NCI-H1092 treated with DMSO at 0.1 percent for 48 hours (cell line): ENCODE results near the gene SPECC1L.

Experiments
- DNase-seq: peaks from one replicate; lab custom pipeline; 2025; lab: John Stamatoyannopoulos, UW

The SPECC1L gene

DNA sequence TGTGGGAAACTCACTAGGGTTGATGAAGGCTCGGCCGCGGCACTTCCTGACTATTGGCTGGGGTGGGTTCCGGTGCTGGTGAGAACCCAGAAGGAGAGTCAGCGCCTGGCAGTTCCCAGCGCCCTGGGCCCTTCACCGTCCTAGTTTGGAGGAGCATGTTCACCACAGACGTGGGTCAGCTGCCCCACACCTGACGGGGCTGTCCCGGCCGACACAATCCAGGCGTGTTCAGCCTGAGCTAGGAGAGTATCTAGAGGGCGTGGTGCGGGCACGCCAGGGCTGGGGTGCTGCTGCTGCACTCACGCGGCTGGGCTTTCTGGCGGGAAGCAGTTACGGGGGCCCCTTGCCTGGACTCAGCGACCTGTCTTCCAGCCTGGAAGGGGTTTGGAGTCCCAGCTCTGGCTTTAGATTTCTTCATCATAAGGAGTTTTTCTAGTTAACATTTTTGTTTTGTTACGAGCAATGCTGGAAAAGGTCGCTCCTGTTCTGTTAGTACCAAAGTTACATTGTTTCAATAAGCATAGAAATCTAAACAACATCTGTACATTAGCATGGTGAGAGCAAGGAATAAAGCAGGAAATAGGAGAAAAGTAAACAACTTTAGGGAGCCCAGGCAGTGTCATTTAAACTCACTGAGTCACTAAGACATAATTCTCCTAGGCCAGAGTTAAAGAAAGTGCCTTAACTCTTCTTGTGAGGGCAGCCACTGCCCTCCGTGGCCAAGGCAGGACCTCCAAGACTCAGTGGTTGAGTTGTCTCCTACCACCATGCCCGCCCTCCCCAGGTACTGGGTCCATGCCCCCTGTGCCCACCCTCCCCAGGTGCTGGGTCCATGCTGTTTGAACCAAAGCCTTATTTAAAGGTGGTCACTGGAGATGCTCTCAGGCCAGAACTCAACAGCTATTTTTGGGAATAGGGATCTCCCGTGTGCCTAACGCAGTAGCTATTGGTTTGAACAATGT, 144.6 kb downstream of the SPECC1L start:
- no peak for DNase-seq

DNA sequence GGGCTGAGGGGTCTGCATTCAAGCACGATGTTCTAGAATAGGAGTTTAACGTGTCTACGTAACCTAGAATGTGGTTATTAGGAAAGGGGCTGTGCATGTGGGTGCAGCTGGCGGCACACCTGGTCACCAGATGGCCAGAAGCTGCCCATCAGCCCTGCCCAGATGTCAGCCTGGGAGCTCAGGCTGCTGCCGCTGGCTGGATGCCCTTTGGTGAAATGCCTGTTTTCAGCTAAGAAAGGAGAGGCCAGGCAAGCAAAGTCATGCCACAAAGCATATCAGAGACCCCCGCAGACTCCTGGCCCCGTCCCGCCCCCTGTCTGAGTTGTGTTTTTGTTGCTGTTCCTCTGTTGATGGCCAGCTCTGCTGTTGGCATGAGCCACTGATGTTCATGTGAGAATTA, 145.5 kb downstream of the SPECC1L start:
- no peak for DNase-seq

DNA sequence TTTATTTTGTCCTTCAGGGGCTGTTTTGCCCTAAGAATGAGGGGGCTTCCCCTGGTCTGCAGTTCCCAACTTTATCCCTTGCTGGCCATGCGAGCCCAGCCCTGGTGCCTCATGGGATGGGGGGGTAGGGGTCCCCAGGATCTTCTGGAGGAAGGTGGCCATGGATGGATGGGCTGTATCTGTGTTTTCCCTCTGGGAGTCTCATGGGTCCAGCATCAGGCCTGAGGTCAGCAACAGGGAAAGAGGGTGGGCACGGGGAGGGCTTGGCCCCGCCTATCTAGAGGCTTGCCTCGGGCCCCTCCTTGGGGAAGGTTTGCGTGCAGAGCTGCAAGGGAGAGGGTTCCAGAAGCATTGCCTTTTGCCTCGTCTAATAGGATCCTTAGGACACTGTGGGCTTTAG, 146.0 kb downstream of the SPECC1L start:
- no peak for DNase-seq

DNA sequence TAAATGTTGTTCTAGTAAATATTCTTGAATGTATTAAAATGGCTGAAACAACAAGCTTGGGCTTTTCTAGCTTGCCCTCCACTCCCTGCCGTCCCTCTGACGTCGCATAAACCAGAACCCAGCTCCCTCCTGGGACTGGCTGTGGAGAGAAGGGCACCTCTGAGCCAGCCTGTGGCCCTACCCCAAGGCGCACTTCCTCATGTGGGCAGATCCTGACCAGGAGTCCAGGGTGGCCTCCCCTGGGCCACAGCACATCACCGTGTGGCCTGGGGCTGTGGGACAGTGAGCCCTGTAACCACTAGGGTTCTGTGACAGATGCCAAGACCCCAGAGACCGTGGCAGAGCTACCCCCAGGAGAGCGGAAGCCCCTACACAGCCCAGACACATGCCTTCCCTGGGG, 146.6 kb downstream of the SPECC1L start:
- no peak for DNase-seq

DNA sequence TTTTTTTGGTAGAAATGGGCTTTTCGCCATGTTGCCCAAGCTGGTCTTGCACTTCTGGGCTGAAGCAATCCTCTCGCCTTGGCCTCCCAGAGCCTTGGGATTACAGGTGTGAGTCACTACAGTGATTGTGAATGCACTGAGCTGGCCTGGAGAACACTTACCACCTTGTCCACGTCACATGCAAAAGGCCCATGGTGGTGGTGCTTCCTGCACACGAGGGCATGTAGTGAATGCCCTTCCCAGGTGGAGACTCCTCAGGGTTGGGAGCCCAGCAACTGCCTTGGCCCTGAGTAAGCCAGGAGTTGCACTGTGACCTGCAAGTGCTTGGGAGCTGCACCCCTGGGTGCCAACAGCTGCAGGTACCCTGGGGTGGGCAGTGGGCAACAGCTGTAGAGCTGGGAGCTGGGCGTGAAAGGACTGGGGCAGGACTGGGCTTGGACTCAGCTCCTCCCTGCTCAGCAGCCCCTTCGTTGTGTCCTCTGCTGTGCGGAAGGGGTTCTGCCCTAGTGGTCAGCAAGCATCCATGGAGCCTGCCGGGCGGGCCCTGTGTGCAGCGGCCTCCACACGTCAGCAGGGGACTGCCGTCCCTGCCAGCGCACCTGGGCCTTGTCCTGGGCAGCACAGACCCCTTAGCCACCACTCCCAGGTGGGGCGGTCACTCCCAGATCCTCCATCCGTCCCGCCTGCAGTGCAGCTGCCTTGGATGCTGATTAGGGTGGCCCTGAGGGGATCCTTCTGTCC, 147.4 kb downstream of the SPECC1L start:
- no peak for DNase-seq

DNA sequence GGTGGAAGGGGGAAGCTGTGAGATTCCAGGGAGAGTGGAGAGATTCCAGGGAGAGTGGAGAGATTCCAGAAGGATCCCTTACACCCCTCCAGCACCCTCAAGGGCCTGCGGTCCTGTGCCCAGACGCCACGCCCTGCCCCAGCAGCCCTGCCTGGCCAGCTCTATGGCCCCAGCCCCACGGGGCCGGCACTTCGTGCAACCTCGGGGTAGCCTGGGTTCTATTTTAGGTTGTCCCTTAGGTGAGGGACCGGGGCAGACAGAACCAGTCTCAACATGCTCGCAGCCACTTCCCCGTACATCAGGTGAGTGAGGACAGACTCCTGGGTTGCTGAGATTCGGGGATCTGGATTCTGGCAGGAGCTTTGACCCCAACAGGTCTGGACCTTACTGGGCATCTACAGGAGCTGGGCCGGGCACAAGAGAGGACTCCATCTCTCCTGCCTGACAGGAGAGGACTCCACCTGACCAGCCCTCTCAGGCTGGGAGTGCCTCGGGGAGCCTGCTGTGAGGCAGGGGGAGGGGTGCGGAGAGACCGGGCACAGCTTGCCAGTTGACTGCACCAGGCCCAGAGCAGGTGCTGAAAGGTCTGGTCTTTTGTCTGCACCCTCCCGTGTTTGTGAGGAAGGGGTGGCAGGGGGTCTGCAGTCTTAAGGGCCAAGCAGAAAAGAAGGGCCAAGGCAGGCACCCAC, 148.3 kb downstream of the SPECC1L start:
- DNase-seq, result peak; percentile 54

DNA sequence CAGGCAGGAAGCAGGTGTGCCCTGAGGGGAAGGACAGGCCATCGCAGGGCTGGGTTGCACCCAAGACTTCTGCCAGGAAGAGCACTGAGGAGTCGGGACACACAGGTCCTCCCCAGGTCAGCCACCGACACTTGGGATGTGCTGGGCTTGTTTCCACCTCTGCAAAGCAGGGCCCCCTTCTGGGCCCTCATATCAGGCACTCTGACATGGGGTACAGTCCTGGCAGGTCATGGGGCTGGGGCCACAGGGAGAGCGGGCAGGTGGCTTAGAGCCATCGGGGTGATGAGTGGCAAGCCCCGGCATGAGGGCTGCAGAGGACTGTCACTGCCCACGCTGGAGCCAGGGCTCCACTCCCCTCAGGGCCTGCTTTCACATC, 148.8 kb downstream of the SPECC1L start:
- no peak for DNase-seq

DNA sequence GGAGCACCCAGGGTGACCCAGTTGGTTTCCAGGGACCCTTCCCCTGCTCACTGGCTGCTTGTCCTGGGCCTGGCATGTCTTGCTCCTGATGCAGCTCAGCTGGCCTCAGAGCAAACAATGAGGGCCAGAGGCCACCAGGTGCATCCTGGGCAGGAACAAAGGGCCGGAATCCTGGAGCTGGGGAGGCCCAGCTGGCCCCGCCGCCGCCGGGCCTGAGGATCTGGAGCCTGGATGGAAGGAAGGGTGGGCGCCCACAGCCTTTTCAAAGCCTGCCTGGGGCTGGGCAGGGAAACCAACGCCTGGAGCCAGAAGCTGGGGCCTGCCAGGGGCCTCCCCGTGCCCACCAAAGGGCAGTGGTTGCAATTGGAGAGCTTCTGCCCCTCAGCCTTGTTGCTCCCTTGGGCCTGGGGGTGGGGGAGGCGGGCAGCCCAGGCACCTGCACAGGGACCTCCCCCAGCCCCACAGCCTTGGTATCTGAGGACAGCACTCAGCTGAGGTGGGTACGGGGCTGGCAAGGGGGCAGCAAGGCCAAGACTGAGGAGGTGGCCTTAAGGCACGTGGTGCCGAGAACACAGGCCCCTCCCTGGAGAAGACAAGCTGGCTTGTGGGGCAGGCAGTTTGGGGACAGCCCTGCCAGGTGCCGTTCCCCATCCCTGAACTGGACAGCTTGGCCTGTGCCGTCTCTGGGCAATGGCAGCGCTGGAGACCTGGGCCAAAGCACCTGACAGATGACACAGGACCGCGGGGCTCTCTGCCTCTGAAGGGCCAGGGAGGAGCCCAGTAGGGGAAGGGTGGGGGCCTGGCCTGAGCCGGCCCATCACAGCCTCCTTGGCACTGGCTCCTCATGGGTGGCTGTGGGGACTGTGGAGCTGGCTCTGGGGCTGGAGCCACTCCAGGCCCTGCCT, 149.7 kb downstream of the SPECC1L start:
- DNase-seq, result peak; percentile 58

DNA sequence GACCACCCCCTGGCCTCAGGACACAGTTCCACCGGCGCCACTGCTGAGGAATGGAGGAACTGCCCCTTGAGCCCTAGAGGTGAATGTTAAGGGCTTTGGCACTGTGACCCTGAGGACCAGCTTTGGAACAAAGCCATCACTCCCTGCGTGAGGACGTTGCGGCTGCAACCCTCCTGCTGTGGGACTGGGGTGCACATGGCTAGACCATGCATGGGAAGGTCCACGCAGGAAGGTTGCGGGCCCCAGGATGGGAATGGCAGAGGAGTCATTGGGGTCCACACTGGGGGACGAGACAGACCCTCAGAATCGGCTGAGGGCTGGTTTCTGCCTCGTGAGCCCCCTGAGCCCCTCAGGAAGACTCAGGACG, 150.3 kb downstream of the SPECC1L start:
- no peak for DNase-seq

DNA sequence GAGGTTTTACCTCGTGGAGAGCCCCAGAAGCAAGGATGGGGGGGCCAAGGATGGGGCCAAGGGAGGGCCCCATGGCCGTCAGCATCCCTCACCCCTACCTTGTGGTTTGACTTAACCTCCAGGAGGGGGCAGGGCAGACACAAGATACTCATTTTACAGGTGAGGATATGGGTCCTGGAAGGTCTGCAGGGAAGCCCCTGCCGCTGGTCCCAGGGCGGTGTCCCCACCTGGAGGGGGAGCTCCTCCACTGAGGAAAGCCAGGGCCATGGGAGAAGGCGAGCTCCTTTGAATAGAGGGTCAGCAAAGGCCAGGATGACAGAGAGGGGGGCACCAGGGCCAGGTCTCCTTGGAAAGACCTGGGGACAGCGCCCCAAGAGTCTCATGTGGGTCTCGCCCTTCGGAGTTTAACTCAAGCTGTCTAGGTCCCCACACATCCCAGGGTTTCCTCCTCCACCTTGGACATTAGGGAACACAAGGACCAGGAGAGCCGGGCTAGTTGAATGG, 150.8 kb downstream of the SPECC1L start:
- DNase-seq, result peak; percentile 10

DNA sequence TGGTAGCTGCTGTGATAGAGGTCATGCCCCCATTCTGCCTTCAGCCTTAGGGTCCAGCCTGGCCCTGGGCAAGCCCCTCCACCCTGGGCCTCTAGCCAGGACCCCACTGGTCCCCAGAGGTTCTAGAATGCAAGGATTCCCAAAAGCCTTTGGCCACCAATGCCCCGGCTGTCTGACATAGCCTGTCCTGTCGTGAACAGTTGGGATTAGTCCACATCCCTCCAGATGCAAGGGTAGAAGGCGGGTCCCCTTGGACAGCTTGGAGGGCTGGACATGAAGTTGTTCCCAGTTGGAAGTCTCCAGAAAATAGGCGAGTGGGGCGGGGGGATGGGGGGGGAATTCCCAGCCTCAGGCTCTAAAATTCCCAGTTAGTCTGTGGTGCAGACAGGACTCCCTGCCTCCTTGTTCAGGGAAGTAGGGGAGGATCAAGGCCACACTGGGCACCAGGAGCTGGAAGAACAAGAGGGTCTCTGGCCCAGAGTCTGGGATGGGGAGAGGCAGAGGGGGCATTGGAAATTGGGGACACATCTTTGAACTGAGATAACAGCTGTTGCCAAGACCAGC, 151.6 kb downstream of the SPECC1L start:
- DNase-seq, result no peak

DNA sequence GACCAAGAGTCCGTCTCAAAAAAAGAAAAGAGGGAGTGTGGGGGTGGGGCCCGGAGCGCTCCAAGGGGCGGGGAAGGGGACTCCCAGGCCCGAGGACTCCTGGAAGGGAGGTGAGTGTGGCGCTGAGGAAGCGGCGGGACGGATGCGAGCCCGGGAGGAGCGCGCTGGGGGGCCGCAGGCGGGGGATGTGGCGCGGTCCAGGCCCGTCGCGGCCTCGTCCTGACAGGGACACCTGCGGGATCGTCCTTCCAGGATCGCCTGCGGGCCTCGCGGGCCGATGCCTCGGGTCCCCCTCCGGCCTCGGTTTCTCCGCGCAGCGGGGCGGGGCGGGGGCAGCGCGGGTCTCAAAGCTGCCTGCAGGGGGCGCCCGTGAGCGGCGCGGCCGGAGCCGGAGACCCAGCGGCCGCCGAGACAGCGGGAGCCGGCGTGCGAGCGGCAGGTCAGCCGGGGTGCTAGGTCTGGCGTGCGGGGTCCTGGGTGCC, 152.9 kb downstream of the SPECC1L start:
- DNase-seq, result peak; percentile 22

DNA sequence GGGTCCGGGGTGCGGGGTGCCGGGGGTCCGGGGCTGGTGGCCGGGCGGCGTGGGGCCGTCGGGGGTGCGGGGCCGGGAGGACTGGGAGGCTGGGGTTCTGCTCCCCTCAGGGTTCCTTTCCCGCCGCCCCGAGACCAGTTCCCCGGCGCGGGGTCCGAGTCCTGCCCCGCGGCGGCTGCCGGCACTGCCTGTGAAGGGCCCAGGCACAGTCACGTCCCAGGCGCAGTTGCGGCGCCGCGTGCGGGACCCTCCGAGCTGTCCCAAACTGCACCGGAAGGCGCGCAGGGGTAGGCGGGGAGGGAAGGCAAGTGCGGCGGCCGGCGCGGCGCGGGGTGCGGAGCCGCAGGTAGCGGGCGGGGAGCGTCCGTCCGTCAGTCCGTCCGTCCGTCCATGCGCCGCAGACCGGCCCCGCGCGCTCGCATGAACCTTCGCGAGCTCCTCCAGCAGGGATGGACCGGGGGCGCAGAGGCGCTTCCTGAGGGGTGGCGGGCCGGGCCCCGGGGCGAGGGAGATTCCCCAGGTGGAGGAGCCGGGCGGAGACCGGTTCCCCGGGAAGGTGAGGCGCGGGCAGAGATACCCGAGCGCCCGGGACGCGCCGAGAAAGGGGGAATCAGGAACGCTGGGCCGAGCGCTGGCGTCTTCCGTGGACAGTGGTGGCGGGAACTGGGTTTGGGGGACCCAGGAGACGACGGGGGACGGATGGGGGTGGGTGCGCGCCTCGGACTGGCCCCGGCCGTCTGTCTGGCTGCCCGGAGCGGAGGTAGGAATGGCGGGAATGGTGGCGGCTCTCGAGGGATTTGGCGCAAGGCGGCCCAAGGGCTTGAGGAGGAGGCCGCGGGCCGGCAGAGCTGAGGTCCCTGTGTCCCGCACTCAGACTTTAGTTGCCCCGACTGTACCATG, 153.6 kb downstream of the SPECC1L start:
- no peak for DNase-seq

DNA sequence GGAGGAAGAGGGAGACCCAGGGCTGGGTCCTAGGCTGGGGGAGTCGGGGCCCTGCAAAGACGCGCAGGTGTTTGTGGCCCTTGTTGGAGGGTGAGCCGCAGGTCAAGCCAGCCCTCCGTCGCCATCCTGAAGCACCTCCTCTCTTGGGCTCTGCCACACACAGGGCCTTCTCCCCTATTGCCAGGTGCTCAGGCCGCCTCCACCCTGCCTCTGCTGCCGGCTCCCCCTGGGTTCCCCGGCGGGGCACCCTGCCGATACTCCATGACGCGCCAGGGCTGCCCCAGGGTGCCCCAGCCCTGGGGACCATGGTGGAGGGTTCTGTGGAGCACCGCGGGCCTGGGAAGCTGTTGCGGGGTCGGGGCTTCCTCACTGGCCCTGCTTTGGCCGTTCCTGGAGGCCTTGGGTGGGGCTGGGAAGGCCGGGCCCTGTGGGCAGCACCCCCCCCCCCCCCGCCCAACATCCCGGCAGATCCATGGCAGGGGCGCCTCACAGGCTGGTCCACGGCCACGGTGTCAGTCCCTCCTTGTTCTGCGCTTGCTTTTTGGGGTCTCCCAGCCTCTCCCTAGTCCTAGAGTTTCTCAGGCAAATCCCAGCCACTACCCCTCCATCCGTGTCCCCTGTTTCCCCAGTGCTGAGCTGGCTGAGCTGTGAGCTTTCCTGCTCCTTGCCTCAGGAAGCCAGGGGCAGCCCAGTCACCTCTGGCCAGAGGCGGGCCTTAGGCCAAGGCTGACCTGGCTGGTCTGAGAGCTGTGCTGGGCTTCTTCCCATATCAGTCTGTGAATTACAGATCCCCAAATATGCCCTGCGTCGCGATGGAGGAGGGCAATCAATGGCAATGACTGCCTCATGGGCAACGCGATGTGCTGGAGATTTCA, 154.5 kb downstream of the SPECC1L start:
- no peak for DNase-seq

DNA sequence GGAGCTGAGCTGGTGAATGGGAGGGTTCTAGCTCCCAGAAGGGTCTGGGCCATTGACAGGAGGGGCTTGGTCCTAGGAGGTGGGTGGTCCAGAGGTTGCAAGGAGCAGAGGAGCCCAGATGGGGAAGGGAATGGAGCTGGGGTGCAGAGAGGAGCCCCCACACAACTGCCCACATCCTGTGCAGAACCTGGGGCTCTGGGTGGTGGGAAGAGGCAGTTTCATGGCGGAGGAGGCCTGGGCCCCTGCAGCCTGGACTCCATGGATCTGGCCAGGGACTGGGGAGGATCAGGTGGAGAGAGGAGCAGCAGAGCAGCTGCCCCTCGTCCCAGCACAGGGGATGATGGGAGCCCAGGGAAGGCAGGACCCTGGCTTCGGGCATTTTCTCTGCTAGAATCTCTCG, 155.8 kb downstream of the SPECC1L start:
- DNase-seq, result no peak

DNA sequence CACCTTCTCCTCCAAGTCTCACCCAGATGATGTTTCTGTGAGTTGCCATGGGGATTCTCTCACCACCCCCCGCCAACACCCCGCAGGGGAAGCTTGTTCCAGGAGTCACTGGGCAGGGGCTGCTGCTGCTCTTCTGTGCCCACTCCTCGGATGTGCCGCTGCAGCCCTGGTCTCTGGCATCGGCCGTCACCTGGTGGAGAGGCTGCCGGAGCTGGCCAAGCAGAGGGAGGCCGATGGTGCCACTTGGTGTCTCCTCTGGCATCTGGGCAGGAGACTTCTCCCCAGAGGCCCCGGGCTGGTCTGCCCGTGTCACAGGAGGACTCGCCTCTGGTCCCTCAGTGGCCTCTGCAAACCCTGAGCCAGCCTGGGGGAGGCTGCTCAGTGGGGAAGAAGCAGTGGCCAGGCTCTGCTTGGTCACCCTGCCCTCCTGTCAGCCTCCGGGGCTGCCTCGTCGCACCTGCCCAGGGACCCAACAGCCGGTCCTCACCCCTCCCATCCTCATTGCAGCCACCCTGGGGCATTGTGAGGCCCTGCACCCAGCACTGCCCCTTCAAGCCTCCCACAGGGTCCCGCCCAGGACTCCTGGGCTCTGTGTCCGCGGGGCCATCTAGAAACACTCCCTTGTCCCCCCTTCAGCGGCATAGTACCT, 156.3 kb downstream of the SPECC1L start:
- DNase-seq, result no peak

DNA sequence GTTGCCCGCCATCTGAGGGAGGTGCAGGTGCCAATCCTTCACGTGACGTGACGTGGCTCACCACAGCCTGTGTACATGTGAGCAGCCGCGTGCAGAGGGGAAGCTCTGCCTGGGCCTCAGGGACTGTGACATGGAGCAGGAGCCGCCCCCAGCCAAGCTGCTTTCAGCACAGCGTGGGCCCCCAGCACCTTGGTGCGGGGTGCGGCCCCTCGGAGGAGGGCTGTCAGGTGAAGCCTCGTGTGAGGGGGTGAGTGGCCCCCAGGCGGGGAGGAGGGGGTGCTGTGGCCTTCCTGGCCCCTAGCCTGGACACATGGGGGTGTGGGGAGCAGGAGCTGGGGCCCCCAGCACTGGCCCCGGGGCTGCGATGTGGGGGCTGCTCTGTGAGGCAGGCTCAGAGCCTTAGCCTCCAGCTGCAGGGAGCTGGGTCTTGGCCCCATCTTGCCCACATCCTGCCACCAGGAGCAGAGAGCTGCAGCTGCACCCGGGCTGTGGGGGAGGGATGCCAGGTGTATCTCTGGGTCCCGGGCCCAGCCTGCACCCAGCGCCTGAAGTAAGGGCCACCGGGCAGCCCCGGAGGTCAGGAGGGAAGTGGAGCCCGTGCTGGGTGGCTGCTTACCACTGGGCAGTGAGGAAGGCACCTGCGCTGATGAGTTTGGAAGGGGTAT, 157.0 kb downstream of the SPECC1L start, which contains the start of gene ADORA2A:
ADORA2A (plus strand) TSS at position 100 of the 665 bp plus-strand sequence. CDS start 5,806 bp downstream, outside the sequence.
- DNase-seq, result no peak
